GM18873 (cell line): ENCODE measurements around the gene ADGRL3.
"Not testable (repeated sequence)": the region's sequence is repeated elsewhere in the genome, so short reads cannot be mapped to it uniquely, and the experiment has no call there.

Experiments
- ATAC-seq: cut with Tn5 transposase; IDR thresholded peaks from one replicate; pipeline ENCODE4 v1.9.1; 2021; ENCODE audit warnings: mild to moderate bottlenecking, moderate library complexity, moderate number of reproducible peaks; ENCODE audit not compliant: unreplicated experiment, low FRiP score

The ADGRL3 gene

GRCh38 chr4:61336488-61336887 lies 136.4 kb downstream of the ADGRL3 start:
- ATAC-seq = no peak

- ATAC-seq = no peak
Measured at GRCh38 chr4:61336916-61337315, 136.8 kb downstream of the ADGRL3 start.

GRCh38 chr4:61342061-61342460 lies 141.9 kb downstream of the ADGRL3 start:
- ATAC-seq = no peak

GRCh38 chr4:61350932-61351331 lies 150.8 kb downstream of the ADGRL3 start:
- no peak for ATAC-seq

GRCh38 chr4:61356696-61357095 lies 156.6 kb downstream of the ADGRL3 start:
- no peak for ATAC-seq

GRCh38 chr4:61359301-61359700 lies 159.2 kb downstream of the ADGRL3 start:
- ATAC-seq = no peak

GRCh38 chr4:61372817-61373216 lies 172.7 kb downstream of the ADGRL3 start:
- not testable (repeated sequence) for ATAC-seq

- no peak for ATAC-seq
Measured at GRCh38 chr4:61373901-61374440, 173.8 kb downstream of the ADGRL3 start.

GRCh38 chr4:61374447-61374891 lies 174.3 kb downstream of the ADGRL3 start:
- ATAC-seq = no peak

GRCh38 chr4:61375301-61375700 lies 175.2 kb downstream of the ADGRL3 start:
- ATAC-seq = no peak

GRCh38 chr4:61376301-61376700 lies 176.2 kb downstream of the ADGRL3 start:
- ATAC-seq = no peak

GRCh38 chr4:61379406-61379805 lies 179.3 kb downstream of the ADGRL3 start:
- ATAC-seq = no peak

GRCh38 chr4:61380865-61381264 lies 180.7 kb downstream of the ADGRL3 start:
- no peak for ATAC-seq

GRCh38 chr4:61385256-61385655 lies 185.1 kb downstream of the ADGRL3 start:
- no peak for ATAC-seq

- ATAC-seq = not testable (repeated sequence)
Measured at GRCh38 chr4:61387372-61387771, 187.2 kb downstream of the ADGRL3 start.

GRCh38 chr4:61389640-61390039 lies 189.5 kb downstream of the ADGRL3 start:
- ATAC-seq = no peak

- no peak for ATAC-seq
Measured at GRCh38 chr4:61395754-61396153, 195.6 kb downstream of the ADGRL3 start.

- no peak for ATAC-seq
Measured at GRCh38 chr4:61397174-61397573, 197.0 kb downstream of the ADGRL3 start.

GRCh38 chr4:61400439-61401038 lies 200.4 kb downstream of the ADGRL3 start:
- no peak for ATAC-seq

- no peak for ATAC-seq
Measured at GRCh38 chr4:61401771-61402170, 201.6 kb downstream of the ADGRL3 start.

GRCh38 chr4:61405307-61405706 lies 205.2 kb downstream of the ADGRL3 start:
- ATAC-seq = no peak

GRCh38 chr4:61406677-61407076 lies 206.6 kb downstream of the ADGRL3 start:
- ATAC-seq = no peak
